Activated T-helper 1 cell treated with anti-CD3 and anti-CD28 coated beads, Interleukin-2, amount 50 U/mL, for 16 hours (primary cell): ENCODE results near the gene ARL5C.

ENCODE experiments used
- DNase-seq, 2 donors: peaks; one replicate each; pipeline ENCODE4 v3.0.0-alpha.2; 2020; ENCODE audit warnings: low read depth in 1 of 2, low spot score in 1 of 2

The ARL5C gene

DNA sequence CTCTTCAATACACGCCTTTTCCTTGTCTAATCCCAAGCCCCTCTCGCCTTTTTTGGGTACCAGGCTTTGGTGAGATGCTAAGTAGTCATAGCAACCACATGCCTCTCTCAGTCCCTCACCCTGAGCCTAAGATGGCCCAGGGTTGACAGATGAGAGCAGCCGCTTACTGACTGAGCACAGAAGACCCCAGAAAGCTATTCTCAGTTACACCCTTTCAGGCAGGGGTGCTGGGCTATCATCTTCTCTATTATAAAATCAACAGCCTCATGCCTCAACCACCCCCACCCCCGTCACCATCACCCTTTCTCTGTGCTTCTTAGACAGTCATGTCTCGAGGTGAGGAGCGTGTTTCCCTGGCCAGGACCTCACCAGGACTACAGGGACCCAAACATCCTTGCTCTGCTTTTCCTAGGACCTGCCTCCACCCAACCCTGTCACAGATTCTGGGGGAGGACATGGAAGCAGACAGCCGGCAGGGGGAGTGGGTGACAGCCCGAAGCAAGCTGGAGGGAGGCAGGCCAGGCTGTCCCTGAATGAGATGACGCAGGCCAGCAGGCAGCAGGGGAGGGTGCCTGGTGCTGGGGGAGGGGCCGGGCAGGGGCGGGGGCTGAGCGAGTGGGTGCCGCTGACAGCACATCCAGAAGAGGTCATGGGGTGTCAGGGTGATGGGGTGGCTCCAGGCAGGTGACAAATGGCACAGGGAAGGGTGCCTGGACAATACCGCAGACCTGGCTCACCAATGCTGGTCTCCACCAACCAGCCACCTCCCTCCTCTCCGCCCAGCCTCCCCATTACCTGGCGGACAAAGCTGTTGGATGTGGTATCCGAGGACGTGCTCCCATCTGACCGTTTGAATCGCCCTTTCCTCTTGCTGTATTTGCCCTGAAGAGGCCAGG lies 28.4 kb upstream of the ARL5C start:
- DNase-seq: no peak

DNA sequence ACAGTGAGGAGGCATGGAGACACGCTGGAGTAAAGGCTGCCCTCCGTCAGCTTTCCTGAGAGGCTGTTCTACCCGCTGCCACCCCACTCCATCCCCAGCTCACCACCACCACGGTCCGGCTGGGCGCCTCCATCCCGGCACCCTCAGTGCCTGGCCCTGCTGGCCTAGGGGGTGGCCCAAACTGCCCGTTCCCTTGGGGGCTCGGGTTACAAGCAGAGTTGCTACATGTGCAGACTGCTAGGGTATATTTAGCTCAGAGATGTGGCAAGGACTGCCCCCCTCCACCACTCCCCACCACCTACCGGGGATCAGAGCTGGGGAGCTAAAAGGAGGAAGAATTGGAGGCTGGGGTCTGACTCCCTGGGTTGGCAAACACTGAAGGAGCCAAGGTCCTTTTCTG lies 27.4 kb upstream of the ARL5C start:
- no peak for DNase-seq

DNA sequence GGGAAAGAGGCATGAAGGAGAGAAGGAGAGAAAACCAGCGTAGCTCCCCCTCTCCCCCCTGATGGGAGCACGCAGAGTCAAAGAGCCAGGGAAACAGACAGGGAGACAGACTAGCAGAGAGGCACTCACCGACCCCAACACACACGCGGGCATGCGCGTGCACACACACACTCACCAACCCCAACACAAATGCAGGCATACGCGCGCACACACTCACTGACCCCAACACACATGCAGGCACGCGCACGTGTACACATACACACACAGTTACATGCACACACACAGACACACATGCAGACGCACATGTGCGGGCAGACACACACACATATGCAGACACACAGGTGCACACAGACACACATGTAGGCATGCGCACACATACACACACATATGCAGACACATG lies 26.9 kb upstream of the ARL5C start:
- no peak for DNase-seq

DNA sequence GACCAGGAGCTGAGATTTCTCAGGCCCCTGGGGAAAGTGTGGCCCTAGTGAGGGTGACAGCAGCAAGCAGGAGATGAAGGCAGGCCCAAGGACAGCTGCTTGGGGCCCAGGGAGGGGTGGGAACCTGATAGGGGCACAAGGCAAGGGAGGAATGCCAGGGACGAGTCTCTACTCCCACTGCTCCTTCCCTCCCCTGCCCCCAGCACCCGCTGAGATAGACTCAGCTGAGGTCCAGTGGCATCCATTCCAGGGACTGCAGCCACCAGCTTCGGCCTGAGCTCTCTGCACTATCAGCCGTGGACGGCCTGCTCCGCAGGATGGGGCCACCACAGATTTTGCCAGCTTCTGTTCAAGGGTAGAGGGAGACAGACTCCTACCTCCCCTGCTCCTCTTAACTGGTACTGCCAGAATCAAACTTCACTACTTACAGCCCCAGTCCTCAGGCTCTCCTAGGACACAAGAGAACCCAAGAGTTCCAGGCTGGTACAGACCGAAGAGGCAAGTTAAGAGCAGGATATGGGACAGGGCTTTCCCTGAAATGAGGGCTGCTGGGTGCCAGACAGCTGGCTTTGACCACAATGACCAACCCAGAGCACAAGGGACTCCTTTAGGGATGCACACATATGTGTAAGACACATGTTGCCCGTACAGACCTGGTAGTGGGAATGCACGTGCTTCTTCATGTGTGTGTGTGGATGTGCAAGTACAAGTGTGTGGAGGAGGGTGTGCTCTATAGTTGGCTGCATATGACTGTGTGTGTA lies 26.0 kb upstream of the ARL5C start:
- DNase-seq: no peak

GRCh38 chr17:39187152-39187830 lies 21.3 kb upstream of the ARL5C start:
- no peak for DNase-seq

GRCh38 chr17:39186481-39187002 lies 20.6 kb upstream of the ARL5C start:
- DNase-seq: no peak

DNA sequence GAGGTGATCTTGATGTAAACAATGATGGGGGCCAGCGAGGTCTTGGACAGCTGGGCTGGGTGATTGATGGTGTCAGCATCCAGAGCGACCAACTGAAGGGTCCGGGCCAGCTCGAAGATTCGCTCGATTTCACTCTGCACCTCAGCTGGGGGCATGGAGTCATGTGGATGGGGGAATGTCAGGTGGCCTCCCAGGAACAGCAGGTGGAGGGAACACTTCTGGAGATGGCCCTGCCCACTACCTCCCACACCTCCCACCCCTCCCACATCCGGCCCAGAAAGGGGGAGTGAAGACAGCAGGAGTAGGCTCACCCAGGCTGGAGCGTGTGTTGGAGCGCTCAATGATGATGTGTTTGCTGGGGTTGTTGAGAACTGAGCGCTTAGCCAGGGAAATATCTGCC lies 17.8 kb upstream of the ARL5C start:
- no peak for DNase-seq

DNA sequence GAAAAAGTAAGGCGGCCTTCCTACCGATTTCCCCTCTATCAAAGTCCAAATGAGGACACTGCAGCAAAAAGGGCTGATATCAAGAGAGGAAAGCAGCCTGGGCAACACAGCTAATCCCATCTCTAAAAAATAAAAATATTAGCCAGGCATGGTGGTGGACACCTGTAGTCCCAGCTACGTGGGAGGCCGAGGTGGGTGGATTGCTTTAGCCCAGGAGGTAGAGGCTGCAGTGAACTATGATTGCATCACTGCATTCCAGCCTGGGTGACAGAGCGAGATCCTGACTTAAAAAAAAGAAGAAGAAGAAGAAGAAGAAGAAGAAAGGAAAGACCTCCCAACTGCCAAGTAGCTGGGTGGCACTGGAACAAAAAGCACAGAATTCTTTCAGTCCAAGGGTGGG lies 17.1 kb upstream of the ARL5C start:
- no peak for DNase-seq

- no peak for DNase-seq
Observed at GRCh38 chr17:39181303-39181702, 15.3 kb upstream of the ARL5C start.

DNA sequence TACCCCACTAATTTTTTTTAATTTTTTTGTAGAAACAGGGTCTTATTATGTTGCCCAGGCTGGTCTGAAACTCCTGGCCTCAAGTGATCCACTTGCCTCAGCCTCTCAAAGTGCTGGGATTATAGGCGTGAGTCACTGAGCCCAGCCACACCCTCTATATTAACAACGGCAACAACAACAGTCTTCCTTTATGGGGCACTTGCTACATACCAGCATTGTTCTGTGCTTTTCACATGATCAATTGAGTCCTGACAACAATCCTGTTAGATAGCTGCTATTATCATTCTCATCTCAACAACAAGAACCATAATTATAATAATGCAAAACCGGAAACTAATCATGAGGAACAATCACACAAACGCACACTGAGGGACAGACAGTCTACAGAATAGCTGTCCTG lies 12.6 kb upstream of the ARL5C start:
- no peak for DNase-seq

GRCh38 chr17:39177256-39177655 lies 11.3 kb upstream of the ARL5C start:
- DNase-seq: no peak

GRCh38 chr17:39175695-39176093 lies 9.7 kb upstream of the ARL5C start:
- no peak for DNase-seq

DNA sequence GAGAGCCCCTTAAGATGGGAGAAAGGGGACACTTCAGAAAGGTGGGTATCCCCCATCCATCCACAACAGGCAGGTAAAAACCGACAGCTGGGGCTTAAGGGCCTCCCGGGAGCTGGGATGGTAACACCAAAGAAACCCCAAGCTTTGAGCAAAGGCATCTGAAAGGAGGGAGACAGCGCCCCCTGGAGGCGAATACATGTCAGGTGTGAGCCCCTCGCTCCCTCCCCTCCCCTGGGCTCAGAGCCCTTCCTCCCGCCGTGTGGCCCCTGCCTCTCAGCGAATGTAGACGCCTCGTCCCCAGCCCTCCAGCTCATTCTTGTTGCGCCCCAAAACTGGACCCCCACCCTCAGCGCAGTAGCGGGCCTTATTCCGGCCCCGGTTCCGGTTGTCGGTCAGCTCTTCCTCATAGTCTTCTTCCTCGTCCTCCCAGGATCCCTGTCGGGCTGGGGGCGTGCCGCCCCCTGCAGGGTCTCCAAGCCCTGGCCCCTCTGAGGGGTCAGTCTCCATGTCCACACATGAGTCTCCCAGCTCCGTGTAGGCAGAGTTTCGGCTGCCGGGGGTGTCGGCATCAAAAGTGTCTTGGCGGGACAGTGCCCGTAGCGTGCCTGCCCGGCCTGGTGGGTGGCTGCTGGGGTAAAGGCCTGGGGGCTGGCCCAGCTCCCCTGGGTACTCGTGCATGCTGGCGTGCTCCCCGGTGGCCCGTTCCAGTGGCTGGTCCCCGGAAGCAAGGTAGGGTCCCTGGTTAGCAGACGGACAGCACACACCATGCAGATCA lies 9.1 kb upstream of the ARL5C start:
- DNase-seq: peak; percentile 59 to 67

GRCh38 chr17:39173526-39174274 lies 7.7 kb upstream of the ARL5C start:
- DNase-seq: no peak

DNA sequence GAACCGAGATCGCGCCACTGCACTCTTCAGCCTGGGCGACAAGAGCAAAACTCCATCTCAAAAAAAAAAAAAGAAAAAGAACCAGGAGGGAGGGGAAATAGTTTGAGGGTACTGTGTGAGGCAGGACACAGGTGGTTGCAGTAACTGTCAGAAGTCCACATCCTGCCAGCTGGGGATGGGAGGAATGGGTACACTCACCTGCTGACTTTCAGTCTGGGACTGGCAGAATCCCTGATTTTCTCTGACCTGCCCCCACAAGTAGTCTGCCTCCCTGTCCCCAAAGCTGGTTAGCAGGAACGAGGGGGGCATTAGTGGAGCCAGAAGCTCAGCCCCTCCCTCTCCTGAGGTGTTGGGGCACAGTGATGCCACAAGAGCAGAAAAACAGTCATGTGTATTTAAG lies 7.1 kb upstream of the ARL5C start:
- no peak for DNase-seq

- no peak for DNase-seq
Observed at GRCh38 chr17:39171933-39172332, 6.0 kb upstream of the ARL5C start.

GRCh38 chr17:39170558-39170957 lies 4.6 kb upstream of the ARL5C start:
- DNase-seq: no peak

- no peak for DNase-seq
Observed at GRCh38 chr17:39170109-39170508, 4.1 kb upstream of the ARL5C start.

DNA sequence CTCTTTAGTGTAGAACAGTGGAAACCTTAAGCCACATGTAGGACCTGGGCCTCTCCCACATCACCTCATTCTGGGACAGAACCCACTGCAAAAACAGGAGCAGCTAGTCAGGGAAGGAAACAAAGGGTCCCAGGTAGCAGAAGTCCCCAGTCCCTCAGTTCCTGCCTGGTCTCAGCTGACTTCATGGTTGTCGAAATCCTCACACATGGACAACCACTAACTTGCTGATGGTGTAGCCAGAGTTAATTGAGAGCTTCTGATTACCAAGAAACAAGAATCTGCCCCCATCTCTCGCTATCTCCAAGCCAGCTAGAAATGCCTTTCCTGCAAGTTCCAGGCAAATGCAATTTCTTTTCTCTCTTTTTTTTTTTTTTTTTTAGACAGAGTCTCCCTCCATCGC lies 3.6 kb upstream of the ARL5C start:
- DNase-seq: no peak

DNA sequence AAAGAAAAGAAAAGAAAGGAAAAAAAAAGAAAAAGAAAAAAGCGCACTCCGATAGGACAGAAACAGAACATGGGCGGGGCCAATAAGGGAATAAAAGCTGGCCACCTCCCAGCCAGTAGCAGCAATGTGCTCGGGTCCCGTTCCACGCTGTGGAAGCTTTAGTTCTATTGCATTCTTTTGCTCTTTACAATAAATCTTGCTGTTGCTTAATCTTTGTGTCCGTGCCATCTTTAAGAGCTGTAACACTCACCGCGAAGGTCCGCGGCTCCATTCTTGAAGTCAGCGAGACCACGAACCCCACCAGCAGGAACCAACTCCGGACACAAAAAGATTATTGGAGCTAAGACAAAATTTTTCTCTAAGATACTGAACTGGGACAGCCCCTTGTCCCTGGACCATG lies 3.1 kb upstream of the ARL5C start:
- DNase-seq: no peak
